ENCODE results near the gene RNF34.

RNF34 gene

DNA sequence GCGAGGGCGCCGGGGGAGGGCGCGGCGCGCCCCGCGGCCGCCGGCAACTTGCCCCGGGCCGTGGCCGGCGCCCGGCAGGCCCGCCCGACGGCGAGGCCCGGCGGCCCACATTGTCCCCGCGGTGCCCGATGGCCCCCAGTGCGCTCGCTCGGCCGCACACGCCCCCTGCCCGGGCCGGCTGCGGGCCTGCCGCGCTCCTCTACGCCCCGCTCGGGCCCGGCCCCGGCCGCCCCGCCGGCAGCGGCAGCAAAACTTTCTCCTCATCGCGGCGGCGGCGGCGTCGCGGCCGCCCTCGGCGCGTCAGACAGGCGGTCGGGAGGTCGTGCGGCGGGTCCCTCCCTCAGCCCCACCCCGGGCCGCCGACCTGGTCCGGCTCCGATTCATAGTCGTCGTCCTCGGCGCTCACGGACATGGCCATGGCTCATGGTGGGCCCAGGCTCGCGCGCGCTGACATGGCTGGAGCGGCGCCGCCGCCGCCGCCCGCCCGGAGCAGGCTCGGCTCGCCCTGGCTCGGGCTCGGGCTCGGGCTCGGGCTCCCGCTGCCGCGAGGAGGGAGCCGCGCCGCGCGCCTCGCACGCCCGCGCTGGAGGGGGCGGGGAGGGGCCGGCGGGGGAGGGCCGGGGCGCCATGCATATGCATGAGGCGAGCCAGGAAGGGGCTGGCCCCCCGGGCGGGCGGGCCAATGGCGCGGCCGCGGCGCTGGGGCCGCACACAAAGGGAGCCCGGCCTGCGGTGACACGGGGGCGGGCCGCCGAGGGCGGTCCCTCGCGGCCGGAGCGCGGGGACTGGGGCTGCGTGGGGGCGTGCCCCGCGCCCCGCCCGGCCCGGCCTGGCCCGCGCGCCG, 67.1 kb downstream of the RNF34 start:
- DNase-seq (ENCODE audit: low read depth in 2 of 2): peak; percentile 70 to 81

DNA sequence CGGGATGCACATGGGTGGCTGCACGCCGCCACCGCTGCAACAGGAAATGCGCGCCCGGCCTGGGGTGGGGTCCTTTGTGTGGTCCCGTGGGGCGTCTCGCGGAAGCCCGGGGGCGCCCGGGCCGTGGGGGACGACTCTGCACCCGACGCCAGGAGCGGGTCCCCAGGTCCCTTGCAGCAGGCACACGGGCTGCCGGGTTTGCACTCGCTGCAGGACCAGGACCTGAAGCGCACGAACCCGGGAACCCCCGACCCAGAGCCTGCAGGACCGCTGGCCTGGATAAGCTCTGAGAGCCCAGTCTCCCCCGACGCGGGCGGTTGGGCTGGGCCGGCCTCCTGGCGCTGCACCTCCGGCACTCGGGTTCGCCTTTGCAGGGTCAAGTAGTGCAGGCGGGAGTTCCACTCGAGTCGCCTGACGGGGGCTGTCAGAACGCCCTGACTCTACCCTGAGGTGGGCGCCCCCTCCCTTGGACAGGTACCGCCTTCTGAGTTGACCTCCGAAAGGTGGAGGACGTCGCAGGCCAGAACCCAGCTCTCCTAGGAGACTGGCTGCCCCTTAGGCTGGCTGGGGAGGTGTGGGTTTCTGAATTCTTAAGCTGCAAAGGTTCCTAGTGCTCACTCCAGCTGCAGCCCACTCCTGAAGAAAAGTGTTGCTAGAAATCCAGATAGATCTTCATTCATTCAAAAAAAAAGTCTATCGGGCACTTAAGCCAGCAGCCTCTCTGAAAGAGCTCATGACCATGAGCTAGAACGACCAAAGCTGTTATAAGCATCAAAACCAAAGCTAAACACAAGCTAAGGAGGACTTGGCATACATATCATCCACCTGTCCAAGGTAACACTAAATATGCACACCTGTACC, 68.0 kb downstream of the RNF34 start:
- no peak for DNase-seq (ENCODE audit: low read depth in 2 of 2)

DNA sequence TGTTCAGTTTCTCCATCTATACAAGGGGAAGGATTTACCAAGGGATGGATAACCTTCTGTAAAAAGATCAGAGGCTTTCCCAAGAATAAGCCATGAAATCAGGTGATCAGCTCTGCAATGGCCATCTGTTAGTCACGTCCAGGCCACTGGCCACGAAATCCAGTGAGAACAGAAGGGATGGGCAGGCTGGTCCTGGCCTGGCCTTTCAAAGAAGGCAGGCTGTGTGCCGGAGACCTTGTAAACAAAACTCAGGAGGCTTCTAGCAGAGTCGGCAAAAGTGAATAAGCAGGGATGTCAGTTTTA, 68.5 kb downstream of the RNF34 start:
- DNase-seq (ENCODE audit: low read depth in 2 of 2): no peak

DNA sequence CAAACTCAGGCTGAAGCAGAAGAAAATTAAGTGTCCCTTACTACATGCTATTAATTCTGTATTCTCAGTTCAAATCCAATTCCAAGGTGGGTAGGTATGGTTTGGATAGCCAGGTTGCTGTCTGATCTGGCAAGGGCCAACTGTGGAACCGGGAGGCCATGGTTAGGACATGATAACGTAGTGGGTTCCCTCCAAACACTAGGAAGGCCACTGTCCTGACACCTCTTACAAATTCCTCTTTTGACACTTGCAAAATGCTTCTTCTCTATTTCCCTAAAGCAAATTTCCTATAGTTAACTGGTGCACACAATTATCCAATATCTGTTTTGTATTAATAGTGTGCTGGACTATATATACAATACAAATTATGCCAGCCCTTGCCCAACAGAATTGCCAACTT, 70.8 kb downstream of the RNF34 start:
- DNase-seq (ENCODE audit: low read depth in 2 of 2): no peak

DNA sequence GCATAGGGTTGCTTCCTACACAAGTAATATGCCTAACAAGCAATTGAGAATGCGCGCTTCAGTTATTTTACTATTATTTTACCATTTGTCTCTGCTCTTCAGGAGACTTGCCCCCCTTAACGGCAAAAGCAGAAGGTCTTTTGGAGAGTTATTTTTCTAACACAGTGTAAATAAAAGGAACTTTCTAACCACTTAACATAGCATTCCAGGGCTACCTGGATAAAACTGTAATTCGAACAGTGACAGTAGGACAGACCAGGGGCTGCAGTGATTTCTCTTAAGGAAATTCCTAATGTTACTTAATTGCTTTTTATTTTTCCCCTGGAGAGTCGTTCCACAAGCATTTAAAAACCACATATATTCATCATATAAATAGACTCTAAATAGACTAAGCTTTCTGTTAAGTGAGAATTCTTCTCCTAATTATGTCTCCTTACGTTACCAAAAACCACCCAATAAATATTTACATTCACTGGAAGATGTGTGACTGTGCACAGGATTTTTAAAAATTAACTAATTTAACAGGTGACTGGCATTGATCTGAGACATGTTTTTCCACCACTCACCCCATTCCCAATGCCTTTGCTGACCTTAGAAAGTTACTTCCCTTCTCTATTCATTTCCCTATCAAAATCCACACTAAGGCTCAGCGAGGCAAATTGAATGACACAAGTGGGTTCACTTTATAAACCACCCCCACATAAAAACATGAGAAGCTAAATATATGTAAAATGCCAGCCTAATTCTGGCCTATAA, 72.4 kb downstream of the RNF34 start:
- no peak for DNase-seq (ENCODE audit: low read depth in 2 of 2)
